Measurements from ENCODE around the gene CDH24.
A peak's percentile ranks its signal among the peaks of the same experiment; 100 is the strongest.
"Not testable (repeated sequence)": the region's sequence is repeated elsewhere in the genome, so short reads cannot be mapped to it uniquely, and the experiment has no call there.

CDH24 gene

GRCh38 chr14:23015618-23016017 is 41.7 kb downstream of the CDH24 start:
- DNase-seq = no peak

GRCh38 chr14:23013749-23014054 is 43.6 kb downstream of the CDH24 start:
- not testable (repeated sequence) for DNase-seq

GRCh38 chr14:23013054-23013748 is 44.1 kb downstream of the CDH24 start:
- no peak for DNase-seq

- peak; percentile 26 to 77 (median 44) for DNase-seq
These were observed 47.2 kb downstream of the CDH24 start, which contains the start of gene C14orf93 for GRCh38 chr14:23009939-23010726. TSS of gene C14orf93 (minus strand) at chr14:23010143. CDS start at chr14:22999023, 11,120 bp downstream.

- DNase-seq = no peak
These were observed 47.8 kb downstream of the CDH24 start for GRCh38 chr14:23009483-23009938.

GRCh38 chr14:23008831-23009230 is 48.5 kb downstream of the CDH24 start:
- no peak for DNase-seq

GRCh38 chr14:23006544-23007419 is 50.5 kb downstream of the CDH24 start:
- peak; percentile 84 to 94 (median 88) for DNase-seq

GRCh38 chr14:23006188-23006534 is 51.2 kb downstream of the CDH24 start:
- no peak for DNase-seq

GRCh38 chr14:23005451-23006187 is 51.7 kb downstream of the CDH24 start:
- no peak for DNase-seq

- DNase-seq = not testable (repeated sequence)
These were observed 53.0 kb downstream of the CDH24 start for GRCh38 chr14:23004274-23004673.

- no peak for DNase-seq
These were observed 54.7 kb downstream of the CDH24 start for GRCh38 chr14:23002592-23002991.

GRCh38 chr14:23000860-23001259 is 56.5 kb downstream of the CDH24 start:
- DNase-seq = no peak

GRCh38 chr14:22998329-22999012 is 58.8 kb downstream of the CDH24 start:
- DNase-seq = no peak

GRCh38 chr14:22997676-22998323 is 59.5 kb downstream of the CDH24 start:
- no peak for DNase-seq

Measured in activated naive CD4-positive, alpha-beta T cell (primary cell).